ENCODE results near the gene PAK5.

DNA sequence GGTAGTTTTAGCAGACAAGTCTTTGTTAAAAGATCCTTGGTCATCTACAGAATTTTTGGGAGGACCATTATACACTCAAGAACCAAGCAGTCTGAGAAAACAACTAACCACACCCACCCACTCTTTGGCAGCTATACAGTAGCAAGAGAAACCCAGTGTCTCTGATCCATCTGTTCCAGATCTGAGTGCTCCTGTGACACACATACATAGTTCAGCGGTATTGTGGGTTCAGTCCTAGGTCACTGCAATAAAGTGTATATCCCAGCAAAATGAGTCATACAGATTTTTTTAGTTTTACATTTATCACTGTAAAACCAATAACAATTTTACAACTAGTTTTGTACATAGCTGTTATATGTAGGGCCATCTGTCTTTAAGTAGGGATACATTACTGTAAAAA lies 47.4 kb upstream of the PAK5 start:
- TF ChIP-seq, protein P1, sequence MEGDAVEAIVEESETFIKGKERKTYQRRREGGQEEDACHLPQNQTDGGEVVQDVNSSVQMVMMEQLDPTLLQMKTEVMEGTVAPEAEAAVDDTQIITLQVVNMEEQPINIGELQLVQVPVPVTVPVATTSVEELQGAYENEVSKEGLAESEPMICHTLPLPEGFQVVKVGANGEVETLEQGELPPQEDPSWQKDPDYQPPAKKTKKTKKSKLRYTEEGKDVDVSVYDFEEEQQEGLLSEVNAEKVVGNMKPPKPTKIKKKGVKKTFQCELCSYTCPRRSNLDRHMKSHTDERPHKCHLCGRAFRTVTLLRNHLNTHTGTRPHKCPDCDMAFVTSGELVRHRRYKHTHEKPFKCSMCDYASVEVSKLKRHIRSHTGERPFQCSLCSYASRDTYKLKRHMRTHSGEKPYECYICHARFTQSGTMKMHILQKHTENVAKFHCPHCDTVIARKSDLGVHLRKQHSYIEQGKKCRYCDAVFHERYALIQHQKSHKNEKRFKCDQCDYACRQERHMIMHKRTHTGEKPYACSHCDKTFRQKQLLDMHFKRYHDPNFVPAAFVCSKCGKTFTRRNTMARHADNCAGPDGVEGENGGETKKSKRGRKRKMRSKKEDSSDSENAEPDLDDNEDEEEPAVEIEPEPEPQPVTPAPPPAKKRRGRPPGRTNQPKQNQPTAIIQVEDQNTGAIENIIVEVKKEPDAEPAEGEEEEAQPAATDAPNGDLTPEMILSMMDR (IDR thresholded peaks at IDR 0.05), result no peak
- TF ChIP-seq MAX (IDR thresholded peaks at IDR 0.05; ENCODE audit: low read depth), result no peak
- no peak for TF ChIP-seq EP300 (IDR thresholded peaks at IDR 0.05; ENCODE audit: borderline replicate concordance in 1 of 2, low read depth in 1 of 2, low read length in 1 of 2)
- TF ChIP-seq POLR2AphosphoS5 (IDR thresholded peaks at IDR 0.05; ENCODE audit: low read depth, low read length), result no peak
- no peak for TF ChIP-seq CHD2 (IDR thresholded peaks at IDR 0.05; ENCODE audit: low read length, partially characterized antibody)

Measured in SK-N-SH (cell line).